ENCODE results near the gene YIF1A.

The YIF1A gene, protein sequence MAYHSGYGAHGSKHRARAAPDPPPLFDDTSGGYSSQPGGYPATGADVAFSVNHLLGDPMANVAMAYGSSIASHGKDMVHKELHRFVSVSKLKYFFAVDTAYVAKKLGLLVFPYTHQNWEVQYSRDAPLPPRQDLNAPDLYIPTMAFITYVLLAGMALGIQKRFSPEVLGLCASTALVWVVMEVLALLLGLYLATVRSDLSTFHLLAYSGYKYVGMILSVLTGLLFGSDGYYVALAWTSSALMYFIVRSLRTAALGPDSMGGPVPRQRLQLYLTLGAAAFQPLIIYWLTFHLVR

DNA sequence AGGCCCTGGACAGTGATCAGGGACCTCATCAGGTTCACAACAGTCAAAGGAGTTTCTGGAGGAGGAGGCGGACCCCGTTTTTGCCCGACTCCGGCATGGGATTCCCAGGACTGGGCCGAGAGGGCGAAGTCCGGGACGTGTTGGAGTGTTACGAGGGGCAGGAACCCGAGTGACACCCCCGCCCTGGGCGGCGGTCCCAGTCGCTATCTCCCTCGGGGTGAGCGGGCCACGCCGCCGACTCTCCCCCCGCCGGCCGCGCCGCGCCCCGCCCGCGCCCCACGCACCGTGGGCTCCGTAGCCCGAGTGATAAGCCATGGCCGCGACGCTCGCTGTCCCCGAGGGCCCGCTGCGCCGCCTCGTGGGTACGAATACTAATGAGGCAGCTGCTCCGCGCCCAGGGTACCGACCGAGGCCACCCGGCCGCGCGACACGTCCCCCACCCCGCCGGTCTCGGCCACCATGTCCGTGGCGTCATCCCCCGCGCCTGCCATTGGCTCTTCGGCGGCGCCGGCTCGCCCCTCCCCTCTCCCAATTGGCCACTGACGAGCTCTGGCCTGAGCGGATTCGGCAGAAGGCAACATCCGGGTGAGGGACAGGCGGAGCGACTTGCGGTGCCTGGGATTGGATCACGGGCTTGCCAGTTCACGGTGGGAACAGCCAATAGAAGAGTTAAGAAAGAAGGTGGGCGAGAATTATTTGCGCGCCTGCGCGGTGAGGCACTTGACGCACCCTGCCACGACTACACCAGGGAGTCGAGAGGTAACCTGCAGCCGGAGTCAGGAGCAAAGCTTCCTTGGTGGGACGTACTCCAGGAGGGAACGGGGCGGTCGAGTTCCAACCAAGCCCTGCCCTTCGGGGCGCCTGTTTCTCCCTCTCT is at the start of gene YIF1A:
YIF1A (minus strand) TSS at position 473 of the 877 bp plus-strand sequence; CDS start at position 315, 158 bp downstream.
- DNase-seq (ENCODE audit: low read depth, low spot score): peak; percentile 100

DNA sequence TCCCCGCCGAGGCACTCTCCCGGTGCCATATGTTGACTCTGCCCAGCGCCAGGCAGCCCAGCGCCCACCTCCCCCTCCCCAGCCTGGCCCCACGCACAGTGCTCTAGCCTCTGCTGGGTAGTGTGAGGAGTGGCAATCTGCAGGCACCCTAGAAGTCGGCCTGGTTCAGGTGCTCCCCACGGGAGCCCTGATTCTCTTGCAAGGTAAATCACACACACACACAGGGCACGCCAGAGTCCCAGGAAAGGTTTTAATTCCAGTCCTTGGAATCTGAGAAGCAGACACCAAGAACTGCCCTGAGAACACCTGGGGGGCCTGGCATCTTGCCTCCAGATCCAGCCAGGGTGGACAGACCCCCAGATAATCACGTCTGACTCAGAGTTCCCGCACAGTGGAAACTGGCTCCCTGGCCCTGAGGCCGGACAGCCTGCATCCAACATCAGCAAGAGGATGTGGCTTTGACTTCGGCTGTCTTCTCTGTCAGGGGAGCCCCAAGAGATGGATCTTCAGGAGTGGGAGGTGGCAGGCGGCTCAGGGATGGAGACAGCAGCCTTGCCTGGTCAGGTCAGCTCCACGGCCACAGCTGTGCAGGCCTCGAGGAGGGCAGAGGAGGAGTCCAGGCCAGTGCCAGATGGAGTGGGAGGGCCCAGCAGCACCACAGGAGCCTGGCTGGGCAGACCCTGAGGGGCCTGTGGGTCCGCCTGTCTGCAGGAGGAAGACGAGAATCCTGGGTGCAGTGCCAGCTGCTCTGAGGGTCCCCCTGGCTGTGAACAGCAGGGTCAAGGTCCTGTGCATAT is 48.4 kb upstream of the YIF1A start:
- no peak for DNase-seq (ENCODE audit: low read depth, low spot score)

DNA sequence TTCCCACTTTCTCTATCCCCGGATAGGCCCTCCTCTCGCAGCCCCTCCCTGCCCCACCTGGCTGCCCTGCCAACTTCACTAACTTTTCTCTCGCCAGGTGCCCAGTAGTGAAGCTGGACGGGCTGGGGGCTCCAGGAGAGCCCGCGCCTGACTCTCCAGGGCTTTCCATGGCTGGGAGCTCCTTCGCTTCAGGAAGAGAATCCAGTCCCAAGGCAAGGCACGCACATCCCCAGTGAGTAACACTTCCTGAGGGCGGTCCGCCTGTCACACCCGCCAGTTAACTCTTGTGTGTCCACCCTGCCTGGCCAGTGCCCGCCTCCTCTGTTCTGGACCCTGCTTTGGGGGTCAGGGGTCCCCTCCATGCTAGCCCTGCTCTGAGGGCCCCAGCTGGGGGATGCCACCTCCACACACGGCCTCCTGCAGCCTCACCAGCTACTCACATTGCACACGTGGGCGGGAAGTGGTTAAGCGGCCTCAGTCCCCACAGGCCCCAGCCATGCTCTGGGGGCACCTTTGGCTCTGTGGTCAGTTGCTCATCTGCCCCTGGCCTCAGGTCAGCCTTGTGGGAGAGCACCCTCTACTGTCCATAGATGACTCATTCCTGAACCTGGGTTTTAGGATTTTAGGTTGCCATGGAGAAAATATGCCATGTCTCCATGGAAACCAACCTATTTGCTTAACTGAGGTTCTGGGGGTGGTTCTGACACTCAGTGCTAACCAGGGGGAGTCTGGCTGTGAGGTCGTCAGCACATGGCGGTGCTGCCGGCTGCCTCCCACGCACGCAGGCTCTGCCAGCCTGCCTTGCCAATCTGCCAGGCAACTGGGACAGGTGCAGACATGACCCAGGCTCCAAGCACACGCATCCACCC is 47.5 kb upstream of the YIF1A start, which contains the start of gene RIN1:
RIN1 (minus strand) TSS at position 201 of the 869 bp plus-strand sequence; CDS start at position 169, 32 bp downstream.
- DNase-seq (ENCODE audit: low read depth, low spot score): peak; percentile 79

DNA sequence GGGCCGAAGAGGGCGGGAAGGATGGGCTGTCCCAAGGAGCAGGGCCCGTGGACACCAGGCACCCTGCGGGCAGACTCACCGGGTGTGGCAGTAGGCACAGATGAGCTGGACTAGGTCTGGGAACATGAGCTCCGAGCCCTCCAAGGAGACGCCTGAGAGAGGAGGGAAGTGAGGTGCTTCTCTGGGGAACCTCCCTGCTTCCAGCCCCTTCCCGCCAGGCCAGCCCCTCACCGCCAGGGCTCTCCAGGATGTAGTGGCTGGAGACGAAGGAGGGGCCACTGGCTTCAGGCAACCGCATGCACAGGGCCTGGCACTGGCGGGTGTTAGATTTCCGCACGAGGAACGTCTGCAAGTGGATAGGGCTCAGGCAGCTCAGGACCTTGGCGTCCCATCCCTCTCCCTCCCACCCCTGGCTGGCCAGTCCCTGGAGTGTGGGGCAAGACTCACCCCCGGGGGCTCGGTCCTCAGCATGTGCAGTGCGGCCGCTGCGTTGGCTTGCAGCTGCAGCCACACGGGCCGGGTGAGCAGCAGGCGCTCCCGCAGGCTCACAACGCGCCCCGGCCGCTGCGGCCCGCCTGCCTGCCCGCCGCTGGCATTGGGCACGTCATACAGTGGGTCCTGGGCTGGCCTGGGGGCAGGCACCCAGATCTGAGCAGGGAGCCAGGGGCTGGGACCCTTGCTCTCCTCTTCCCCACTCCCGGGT is 46.7 kb upstream of the YIF1A start:
- peak; percentile 56 for DNase-seq (ENCODE audit: low read depth, low spot score)

DNA sequence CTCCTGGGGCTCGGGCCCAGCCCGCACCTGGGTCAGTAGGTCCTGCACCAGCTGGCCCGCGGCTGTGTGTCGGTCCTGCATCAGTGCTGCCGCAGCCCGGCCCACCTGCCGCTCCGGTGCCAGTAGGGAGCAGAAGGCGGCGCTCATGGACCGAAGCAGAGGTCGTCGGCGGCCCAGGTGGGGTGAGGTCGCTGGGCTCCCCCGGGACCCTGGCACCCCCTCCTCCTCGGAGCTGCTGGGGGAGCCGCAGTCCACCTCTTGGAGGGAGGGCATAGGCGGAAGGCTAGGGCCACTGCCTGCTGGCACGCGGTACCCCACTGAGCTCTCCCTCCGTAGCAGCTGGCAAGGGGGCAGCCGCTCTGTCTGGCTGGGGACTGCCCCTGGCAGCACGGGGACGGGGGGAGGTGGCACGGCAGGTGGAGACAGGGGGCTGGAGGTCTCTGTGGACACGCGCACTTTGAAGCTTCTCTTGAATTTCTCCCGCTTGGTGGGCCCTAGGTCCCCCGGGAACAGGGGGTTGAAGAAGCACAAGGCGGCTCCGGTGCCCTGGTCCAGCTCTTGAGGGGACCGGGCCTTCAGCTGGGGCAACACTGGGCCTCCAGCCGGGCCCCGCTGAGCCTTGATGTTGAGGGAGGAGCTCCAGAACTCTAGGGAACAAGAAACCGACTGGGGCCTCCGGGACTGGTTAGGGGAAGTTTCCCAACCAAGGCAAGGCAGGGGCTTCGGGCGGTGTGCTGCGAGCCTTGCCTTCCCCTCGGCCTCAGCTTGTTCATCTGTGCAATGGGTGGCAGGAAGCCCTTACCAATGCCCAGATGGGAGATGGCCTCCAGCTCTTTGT is 45.9 kb upstream of the YIF1A start:
- no peak for DNase-seq (ENCODE audit: low read depth, low spot score)

DNA sequence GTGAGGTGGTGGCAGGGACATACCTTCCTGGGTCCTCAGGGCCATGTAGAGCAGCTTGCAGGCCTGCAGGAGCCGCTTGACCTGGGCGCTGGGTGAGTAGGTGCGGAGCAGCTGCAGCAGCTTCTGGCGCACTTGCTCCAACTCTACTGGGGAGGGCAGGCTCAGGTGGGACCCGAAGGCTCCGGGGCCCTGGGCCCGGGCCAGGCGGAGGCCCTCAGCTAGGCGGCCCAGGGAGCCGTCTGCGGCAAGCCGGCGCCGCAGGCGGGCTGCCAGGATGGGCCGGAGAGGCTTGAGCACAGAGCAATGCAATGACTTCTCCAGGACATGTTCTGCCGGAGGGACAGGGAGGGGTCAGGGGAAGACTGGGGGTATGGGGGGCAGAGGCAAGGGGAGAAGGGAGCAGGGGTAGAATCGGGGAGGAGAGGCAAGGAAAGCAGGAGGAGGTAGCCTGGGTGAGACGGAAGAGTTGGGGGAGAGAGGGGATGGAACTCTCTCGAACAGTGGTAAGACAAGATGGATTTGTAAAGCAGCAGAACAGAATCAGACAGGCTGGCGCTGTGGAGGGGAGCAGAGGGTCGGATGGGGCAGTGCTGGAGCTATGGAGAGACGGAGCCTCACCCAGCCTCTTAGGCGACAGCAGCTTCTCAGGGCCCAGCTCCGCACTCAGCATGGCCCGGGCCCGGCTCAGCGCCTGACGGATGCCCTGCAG is 45.1 kb upstream of the YIF1A start:
- DNase-seq (ENCODE audit: low read depth, low spot score): no peak

DNA sequence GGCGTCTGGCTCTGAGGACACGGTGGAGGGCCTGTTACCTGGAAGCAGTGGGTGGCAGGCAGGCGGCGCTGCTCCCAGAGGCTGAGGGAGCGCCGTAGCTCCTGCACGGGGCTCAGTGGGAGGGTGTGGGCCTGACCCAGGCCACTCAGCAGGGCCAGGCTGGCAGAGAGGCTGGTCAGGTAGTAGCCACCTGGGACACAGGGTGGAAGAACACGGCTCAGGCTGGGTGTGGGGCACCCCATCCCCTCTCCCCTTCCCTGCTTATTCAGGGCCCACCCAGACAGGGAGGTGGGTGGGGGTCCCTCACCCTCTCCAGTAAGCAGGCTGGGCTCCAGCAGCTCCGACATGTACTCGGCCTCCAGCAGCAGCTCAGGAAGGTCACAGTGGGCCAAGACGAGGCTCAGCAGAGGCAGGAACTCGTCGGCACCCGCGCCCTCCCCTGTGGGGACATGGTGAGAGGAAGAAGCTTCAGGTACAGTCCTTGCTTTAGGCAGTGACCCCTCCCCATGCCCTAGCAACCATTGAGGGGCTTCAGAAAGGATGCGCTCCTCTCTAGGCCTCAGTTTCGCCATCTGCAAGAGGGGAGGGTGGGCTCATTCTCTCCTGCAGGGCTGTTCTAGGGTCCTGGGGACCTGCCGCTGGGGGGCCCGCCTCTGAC is 44.4 kb upstream of the YIF1A start:
- DNase-seq (ENCODE audit: low read depth, low spot score): no peak

DNA sequence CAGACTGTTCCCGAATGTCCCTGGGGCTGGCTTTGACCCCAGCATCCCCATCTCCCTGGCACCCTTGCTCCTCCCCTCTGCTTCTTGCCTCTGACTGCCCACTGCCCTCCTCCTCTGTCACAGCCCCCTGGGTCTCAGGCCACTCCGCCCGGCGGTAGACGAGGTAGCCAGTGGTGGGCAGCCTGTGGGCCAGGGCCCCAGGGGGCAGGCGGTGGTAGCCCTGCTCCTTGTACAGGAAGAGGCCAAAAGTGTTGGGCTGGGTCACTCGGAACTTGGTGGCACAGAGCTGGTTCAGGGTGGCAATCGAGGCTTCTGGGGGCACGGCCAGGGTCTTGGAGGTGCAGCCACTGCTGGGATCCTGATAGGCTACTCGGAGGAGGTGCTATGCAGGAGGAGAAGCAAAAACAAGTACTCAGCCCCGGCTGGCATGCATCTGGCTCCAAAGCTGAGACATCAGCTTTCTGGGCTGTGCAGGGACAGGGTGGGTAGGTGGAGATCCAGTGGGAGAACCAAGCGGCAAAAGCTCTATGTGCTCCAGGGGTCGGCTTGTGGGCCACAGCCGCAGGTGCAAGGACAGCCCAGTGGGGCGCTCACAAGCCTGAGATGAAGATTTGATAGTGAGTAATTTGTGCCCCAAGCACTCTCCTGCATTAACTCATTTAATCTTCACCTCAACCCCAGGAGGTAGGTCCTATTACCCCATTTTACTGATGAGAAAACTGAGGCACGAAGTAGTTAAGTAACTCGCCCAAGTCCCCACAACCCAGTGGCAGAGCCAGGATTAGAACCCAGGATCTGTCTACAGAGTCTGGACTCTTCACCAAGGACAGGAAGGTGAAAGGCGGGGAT is 43.7 kb upstream of the YIF1A start:
- no peak for DNase-seq (ENCODE audit: low read depth, low spot score)

DNA sequence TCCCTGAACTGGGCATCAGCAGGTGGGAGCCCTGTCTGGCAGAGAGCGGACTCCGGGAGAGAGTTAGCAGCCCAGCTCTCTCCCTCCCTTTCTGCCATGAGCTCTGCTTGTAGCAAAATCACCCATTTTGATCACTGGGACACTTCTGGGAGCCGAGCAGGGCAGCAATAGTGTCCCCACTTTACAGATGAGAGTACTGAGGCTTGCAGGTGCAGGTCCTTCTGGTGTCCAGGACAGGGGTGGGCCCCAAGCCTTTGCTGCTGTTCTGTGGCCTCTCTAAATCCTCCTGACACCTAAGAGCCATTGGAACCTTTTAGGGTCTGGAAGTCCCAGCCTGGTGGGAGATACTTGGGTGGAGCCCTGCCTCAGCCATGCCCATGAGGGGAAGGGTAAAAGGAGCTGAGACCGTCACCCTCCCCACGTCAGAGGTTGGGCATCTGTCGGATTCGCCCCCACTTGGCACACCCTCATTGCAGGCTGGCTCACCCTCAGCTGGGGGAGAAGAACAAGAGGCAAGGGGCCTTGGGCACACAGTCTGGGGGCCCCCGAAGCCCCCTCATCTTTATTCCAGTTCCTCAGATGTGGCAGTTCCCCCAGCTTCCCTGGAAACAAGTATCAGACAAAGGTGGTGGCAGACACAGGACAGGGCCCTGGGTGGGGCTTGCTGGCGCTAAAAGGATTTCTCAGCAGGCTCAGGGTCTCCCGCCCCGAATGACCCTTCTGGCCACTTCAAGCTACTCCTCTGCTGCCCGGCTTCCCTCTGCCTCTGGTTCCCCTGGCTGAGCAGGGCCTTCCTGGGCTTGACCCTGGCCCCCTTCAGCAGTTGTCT is 42.8 kb upstream of the YIF1A start:
- DNase-seq (ENCODE audit: low read depth, low spot score): no peak

DNA sequence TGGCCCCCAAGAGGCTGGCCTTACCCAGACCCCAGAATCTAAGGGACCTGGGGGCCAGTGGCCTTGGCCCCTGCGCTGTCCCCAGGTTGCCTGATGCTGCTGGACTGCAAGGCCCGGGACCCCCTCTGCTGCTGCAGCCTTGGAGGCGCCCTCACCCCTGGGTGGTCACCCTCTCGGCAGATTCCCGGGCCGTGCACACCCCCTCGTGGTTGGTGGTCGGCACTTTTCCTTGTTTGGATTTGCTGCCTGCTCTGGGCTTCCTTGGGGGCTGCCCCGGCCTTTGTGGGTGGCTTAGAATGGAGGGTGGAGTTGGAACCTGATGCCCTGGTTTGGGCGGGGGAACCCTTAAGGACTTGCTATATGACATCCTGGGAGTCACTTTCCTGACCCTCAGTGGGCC is 42.0 kb upstream of the YIF1A start:
- DNase-seq (ENCODE audit: low read depth, low spot score): no peak

DNA sequence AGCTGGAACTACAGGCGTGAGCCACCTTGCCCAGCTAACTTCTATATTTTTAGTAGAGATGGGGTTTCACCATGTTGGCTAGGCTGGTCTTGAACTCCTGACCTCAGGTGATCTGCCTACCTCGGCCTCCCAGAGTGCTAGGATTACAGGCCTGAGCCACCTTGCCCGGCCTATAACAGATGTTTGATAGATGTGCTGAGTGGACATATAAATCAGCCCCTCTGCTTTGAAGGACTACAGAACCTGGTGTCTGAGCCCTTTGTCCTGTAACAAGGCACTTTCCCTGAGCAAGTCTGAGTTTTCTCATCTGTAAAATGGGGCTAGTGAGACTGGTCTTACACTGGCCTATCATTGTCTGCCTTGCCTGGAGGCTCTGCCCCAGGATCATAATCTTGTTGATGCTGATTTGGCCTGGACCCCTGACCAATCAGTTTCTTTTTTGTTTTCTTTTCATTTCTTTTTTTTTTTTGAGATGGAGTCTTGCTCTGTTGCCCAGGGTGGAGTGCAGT is 40.3 kb upstream of the YIF1A start:
- no peak for DNase-seq (ENCODE audit: low read depth, low spot score)

DNA sequence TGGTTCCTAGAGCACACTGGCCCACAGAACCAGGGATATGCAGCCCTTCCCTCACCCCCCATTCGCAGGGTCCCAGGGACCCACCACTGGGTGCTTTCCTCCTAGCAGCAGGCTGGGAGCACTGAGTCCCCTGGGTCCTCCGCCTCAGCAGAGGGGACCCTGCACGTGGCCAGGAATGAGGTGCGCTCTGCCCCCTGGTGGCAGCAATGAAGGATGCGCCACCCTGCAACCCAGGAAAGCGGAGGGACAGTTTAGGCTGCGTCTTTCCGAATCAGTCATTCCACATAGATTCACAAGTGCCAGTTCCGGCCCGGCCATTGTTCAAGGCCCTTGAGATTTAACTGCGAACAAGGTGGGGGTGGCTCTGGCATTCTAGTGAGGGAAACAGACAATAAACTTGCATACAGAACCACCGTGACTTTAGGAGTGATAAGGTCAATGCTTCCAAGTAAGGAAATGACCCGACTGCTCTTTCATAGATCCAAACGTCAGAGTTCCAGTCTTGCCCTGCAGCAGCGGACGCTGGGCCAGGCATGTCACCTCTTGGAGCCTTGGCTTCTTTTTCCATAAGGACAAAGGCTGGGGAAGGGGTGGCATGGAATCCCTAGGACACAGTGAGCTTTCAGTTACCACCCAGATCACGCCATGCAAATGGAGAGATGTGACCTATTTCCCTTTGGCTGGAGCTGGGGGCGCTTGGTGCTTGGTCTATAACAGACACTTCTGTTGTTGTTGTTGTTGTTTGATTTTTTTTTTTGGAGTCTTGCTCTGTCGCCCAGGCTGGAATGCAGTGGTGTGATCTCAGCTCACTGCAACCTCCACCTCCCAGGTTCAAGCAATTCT is 39.6 kb upstream of the YIF1A start:
- peak; percentile 96 for DNase-seq (ENCODE audit: low read depth, low spot score)

DNA sequence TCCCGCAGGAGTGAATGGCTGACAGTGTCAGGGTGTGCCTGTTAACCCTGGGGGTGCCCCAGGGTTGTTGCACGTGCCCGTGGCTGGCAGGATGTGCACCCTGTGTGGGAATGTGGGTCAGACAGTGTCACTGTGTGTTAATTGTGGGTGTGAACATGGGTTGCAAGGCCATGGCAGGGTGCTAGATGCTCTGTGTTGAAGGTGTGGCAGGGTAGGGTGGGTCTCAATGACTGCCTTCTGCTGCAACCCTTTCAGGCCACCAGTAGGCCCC is 39.0 kb upstream of the YIF1A start:
- DNase-seq (ENCODE audit: low read depth, low spot score): no peak

DNA sequence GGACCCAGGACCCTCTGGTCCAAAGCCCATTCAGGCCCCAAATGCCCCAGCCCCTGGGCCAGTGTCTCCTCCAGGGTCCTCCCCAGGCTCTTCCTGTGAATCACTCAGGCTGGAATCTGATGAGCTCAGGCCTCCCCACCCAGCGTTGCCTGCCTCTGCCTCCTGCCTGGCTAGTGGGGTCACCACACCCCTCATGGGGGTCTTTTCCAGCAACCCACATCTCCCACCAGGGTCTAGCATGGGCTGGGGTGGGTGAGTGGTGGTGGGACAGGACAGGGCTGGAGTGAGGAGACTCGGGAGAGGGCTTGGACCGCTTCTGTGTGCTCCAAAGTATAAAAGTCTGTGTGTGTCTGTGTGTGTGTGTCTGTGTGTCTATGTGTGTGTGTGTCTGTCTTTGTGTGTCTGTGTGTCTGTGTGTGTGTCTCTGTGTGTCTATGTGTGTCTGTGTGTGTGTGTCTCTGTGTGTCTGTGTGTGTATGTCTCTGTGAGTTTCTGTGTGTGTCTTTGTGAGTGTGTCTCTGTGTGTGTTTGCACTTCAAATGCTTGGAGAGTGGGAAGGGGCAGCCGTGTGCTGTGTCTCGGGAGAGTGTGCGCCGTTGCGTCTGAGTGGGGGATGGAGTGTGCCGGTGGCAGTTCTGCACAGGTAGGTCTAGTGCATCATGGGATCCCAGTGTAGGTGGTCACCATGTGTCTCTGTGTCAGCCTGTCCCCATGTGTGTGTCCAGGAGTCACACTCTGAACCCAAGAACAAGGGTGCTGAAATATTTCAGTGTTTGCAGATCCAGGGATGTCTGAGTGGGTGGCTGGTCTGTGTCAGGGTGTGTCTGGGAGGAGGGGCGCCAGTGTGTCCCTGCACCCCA is 38.5 kb upstream of the YIF1A start:
- no peak for DNase-seq (ENCODE audit: low read depth, low spot score)

Measured in ELF-1 (cell line).